MCF 10A (cell line): Measurements from ENCODE around the gene EEF1B2. TPM values are rescaled to one million over a fixed set of nuclear protein-coding genes. Genes with fewer than 3 reads are reported as not detected.
"Not testable (repeated sequence)": the region's sequence is repeated elsewhere in the genome, so short reads cannot be mapped to it uniquely, and the experiment has no call there.

ENCODE experiments used
- BruUV-seq: library from RNA; stranded (reverse); fragments of 400-500 nt; replicated peaks from 2 replicates; lab custom pipeline; 2021; lab: Mats Ljungman, UMichigan
- CTCF ChIA-PET: fragments of 300-600 bp; sonication (Branson Sonifier 250); formaldehyde crosslinking; extraction: SDS; loops from one replicate; lab custom pipeline; 2021; ENCODE audit warnings: antibody characterized with exemption, inconsistent platforms; lab: Yijun Ruan, JAX
- POLR2A ChIA-PET: fragments of 300-600, 350-650 bp; sonication (Branson Sonifier 250); formaldehyde crosslinking; extraction: SDS; loops from one replicate; lab custom pipeline; 2020; ENCODE audit warnings: antibody characterized with exemption, inconsistent platforms; lab: Yijun Ruan, JAX
- DNase-seq: peaks from one replicate; pipeline ENCODE4 v3.0.0-alpha.2; 2018; ENCODE audit not compliant: unreplicated experiment
- H3K27ac Mint-ChIP-seq: one replicate; pipeline ENCODE4 v1.8.0; 2022; ENCODE audit warnings: mild to moderate bottlenecking, low read depth, mixed read lengths; ENCODE audit not compliant: unreplicated experiment
- H3K27me3 Mint-ChIP-seq: one replicate; pipeline ENCODE4 v1.8.0; 2022; ENCODE audit warnings: mixed read lengths; ENCODE audit not compliant: insufficient read depth, unreplicated experiment
- H3K36me3 Mint-ChIP-seq: one replicate; pipeline ENCODE4 v1.8.0; 2022; ENCODE audit warnings: mild to moderate bottlenecking, moderate library complexity, mixed read lengths; ENCODE audit not compliant: insufficient read depth, unreplicated experiment
- H3K4me1 Mint-ChIP-seq: one replicate; pipeline ENCODE4 v1.8.0; 2022; ENCODE audit warnings: mixed read lengths; ENCODE audit not compliant: insufficient read depth, unreplicated experiment
- H3K4me3 Mint-ChIP-seq: one replicate; pipeline ENCODE4 v1.8.0; 2022; ENCODE audit warnings: mild to moderate bottlenecking, moderate library complexity, mixed read lengths; ENCODE audit not compliant: unreplicated experiment
- H3K9me3 Mint-ChIP-seq: one replicate; pipeline ENCODE4 v1.8.0; 2022; ENCODE audit warnings: mixed read lengths; ENCODE audit not compliant: unreplicated experiment
- intact Hi-C: fragments of 100-400 bp; cut with micrococcal nuclease; formaldehyde crosslinking; loops from 2 replicates; pipeline ENCODE4 v1.14.1; 2022
- total RNA-seq: library from RNA; stranded (reverse); gene quantifications from 2 replicates; pipeline ENCODE4 v1.2.3, GENCODE V29; 2022
- TF ChIP-seq, protein P1 (sequence below): fragments of 200-600 bp; IDR thresholded peaks from one replicate; pipeline ENCODE4 v1.8.0; 2022; ENCODE audit warnings: antibody characterized with exemption, mild to moderate bottlenecking; ENCODE audit not compliant: unreplicated experiment

EEF1B2 gene
- total RNA-seq, 1 experiment from 2014 or later = 1,110 TPM

DNA sequence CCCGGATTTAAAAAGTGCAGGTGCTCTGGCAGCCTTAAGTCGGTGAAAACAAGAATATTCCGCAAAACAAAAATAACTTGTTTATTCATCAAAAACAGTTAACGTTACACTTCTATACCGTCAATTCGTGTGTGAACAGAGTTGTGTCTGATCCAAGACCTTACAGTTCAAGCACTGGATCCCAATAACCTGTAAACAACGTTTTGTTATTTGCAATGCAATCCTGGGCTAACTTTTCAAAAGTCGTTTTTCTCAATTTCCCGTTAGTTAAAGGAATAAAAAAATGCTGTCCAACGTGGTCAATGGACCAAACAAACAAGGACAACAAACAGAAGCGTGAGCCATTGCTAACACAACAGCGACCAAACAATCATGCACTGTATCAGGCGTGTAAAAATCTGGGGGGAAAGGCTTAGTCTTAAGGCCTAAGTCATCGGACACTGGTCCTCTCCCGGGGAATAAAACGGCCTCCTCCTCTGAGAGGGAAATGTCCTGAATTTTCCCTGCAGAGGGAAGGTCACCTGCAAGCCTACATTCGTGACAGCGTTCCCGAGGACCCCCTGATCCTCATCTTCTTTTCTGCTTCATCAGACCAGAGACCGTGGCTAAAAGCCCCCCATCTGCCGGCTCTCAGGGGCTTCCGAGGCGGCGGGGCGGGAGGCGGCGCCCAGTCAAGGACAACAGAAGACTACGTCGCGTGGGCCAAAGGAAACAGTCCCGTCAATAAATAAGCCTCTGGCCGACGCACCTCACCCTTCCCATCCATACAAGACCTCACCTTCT is 941 bp upstream of the EEF1B2 start:
- CTCF ChIA-PET = interaction anchor here (1.2 kb wide), 1 partner anchor 60 kb away, joined by 4 read pairs; no protein-coding TSS in a partner anchor
- Mint-ChIP-seq H3K4me3 (peak overlapping the region; percentile 80), H3K27ac (peak overlapping the region; percentile 98), H3K9me3 (no peaks in the 10 kb centered on the region), H3K27me3 (no peaks in the 10 kb centered on the region), H3K36me3 (peaks cover 70% of the 10 kb centered on the region), H3K4me1 (peaks cover 26% of the 10 kb centered on the region)
- POLR2A ChIA-PET = interaction anchor here (0.6 to 4.1 kb wide), 16 partner anchors 10 to 1947 kb away, joined by 3 to 55 read pairs (median 4); partner anchors contain the start of genes INO80D and ZDBF2
- intact Hi-C loops = loop anchor here (1.0 to 10.0 kb wide), 2 partner anchors 72 to 154 kb away; partner anchors contain the start of gene INO80D
- DNase-seq = no peak
- TF ChIP-seq, protein P1, sequence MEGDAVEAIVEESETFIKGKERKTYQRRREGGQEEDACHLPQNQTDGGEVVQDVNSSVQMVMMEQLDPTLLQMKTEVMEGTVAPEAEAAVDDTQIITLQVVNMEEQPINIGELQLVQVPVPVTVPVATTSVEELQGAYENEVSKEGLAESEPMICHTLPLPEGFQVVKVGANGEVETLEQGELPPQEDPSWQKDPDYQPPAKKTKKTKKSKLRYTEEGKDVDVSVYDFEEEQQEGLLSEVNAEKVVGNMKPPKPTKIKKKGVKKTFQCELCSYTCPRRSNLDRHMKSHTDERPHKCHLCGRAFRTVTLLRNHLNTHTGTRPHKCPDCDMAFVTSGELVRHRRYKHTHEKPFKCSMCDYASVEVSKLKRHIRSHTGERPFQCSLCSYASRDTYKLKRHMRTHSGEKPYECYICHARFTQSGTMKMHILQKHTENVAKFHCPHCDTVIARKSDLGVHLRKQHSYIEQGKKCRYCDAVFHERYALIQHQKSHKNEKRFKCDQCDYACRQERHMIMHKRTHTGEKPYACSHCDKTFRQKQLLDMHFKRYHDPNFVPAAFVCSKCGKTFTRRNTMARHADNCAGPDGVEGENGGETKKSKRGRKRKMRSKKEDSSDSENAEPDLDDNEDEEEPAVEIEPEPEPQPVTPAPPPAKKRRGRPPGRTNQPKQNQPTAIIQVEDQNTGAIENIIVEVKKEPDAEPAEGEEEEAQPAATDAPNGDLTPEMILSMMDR = no peak
- TSS peak; percentile 70 for BruUV-seq

DNA sequence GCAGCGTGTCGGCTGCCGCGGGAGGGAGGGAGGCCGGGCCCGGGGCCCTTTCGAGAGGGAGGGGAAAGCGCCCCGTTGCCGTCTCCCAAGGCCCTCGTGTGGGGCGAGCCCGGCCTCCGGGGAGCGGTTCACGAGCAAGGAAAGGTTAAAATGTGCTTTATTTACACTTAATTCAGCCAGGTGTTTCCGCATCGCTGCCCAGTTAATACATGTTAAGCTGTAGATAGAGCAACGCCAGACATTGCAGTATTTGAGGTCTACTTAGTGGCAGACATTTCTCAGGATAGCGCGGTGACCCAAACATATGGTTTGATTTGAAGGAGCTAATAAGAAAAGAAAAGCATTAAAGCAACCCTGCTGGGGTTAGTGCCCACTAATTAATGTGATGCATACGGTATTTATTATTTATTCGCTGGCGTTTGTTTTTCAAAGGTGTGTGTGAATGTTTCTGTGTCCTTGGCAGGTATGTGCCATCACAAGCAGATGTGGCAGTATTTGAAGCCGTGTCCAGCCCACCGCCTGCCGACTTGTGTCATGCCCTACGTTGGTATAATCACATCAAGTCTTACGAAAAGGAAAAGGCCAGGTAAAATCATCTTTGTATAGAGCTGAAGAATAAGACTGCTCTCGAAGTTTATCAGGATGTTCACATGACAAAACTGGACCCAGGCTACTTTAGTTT is 571 bp downstream of the EEF1B2 start:
- peaks cover 22% of the 10 kb centered on the region for H3K4me1 Mint-ChIP-seq
- H3K27me3 Mint-ChIP-seq = no peaks in the 10 kb centered on the region
- POLR2A ChIA-PET = interaction anchor here (0.6 to 4.1 kb wide), 27 partner anchors 10 to 597 kb away, joined by 3 to 55 read pairs (median 5); partner anchors contain the start of genes INO80D and ZDBF2
- H3K4me3 Mint-ChIP-seq = peak overlapping the region; percentile 80
- TF ChIP-seq, protein P1 = no peak
- no peak for DNase-seq
- H3K36me3 Mint-ChIP-seq = peaks cover 74% of the 10 kb centered on the region
- CTCF ChIA-PET = interaction anchor here (0.6 to 2.4 kb wide), 6 partner anchors 53 to 399 kb away, joined by 3 to 11 read pairs (median 4); a partner anchor contains a TSS
- intact Hi-C loops = loop anchor here (5.0 to 10.0 kb wide), 2 partner anchors 285 to 397 kb away; partner anchors contain the start of gene ADAM23
- no peaks in the 10 kb centered on the region for H3K9me3 Mint-ChIP-seq
- H3K27ac Mint-ChIP-seq = peak overlapping the region; percentile 98
- TSS peak; percentile 70 for BruUV-seq

DNA sequence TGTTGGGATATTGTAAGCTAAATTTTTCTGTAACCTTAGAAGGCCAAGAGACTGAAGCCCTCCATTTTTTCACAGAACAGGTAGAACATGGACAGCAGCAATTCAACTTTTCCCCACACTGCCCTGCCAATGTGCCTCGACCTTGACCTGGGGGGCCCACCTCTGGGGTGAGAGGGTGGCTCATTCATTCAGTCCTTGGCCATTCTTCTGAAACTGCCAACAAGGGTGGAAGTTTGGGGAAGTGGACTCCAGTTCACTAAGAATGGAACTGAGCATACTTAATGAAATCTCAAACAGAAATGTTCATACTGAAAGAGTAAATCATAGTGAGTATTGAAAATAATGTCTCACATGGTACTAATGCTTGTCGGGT is 1.1 kb downstream of the EEF1B2 start:
- H3K27me3 Mint-ChIP-seq = no peaks in the 10 kb centered on the region
- H3K4me1 Mint-ChIP-seq = peaks cover 22% of the 10 kb centered on the region
- ChIA-PET POLR2A (interaction anchor here (0.6 to 4.1 kb wide), 21 partner anchors 10 to 597 kb away, joined by 3 to 55 read pairs (median 5); partner anchors contain the start of genes INO80D and ZDBF2), CTCF (interaction anchor here (0.6 to 5.9 kb wide), 6 partner anchors 52 to 398 kb away, joined by 3 to 50 read pairs (median 6); a partner anchor contains a TSS)
- H3K9me3 Mint-ChIP-seq = no peaks in the 10 kb centered on the region
- H3K4me3 Mint-ChIP-seq = peak overlapping the region; percentile 80
- DNase-seq = no peak
- H3K36me3 Mint-ChIP-seq = peaks cover 69% of the 10 kb centered on the region
- peak overlapping the region; percentile 98 for H3K27ac Mint-ChIP-seq
- intact Hi-C loops = loop anchor here (5.0 to 10.0 kb wide), 2 partner anchors 284 to 397 kb away; partner anchors contain the start of gene ADAM23
- TF ChIP-seq, protein P1 = no peak
- no TSS peak for BruUV-seq

DNA sequence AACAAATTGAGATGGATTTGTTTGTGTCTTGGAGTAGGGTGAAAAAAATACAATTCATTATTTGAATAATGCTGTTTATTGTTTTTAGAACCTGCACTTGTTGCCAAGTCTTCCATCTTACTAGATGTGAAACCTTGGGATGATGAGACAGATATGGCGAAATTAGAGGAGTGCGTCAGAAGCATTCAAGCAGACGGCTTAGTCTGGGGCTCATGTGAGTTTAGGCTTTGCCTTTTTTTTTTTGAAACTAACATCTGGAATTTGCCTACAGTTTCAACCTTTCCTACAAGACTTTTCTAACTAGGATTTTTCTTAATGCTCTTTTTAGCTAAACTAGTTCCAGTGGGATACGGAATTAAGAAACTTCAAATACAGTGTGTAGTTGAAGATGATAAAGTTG is 2.7 kb downstream of the EEF1B2 start:
- intact Hi-C loops = loop anchor here (5.0 to 10.0 kb wide), 2 partner anchors 282 to 395 kb away; partner anchors contain the start of gene ADAM23
- ChIA-PET CTCF (interaction anchor here (0.8 to 5.9 kb wide), 4 partner anchors 56 to 396 kb away, joined by 3 to 50 read pairs (median 8); no protein-coding TSS in a partner anchor), POLR2A (interaction anchor here (0.7 to 4.1 kb wide), 4 partner anchors 36 to 113 kb away, joined by 3 to 30 read pairs (median 5); partner anchors contain the start of gene ZDBF2)
- H3K27me3 Mint-ChIP-seq, H3K9me3 Mint-ChIP-seq, BruUV-seq, H3K4me3 Mint-ChIP-seq: not testable (repeated sequence)
- Mint-ChIP-seq H3K27ac (peak overlapping the region; percentile 49), H3K4me1 (peaks cover 22% of the 10 kb centered on the region), H3K36me3 (peaks cover 75% of the 10 kb centered on the region)
- peak; percentile 43 for DNase-seq
